Immature natural killer cell (primary cell): ENCODE data around the gene IPO4. TPM values are rescaled to one million over a fixed set of nuclear protein-coding genes. Genes with fewer than 3 reads are reported as not detected.
A peak's percentile ranks its signal among the peaks of the same experiment; 100 is the strongest.

Experiments
- DNase-seq, 3 donors: peaks; one replicate each; pipeline ENCODE4 v3.0.0; 2022; ENCODE audit warnings: mixed read lengths in 1 of 3
- H3K27ac Mint-ChIP-seq, 6 donors: one replicate each; pipeline ENCODE4 v1.8.0; 2020; ENCODE audit warnings: mixed read lengths in 6 of 6, mild to moderate bottlenecking in 5 of 6, inconsistent platforms in 4 of 6, moderate library complexity in 3 of 6
- H3K27me3 Mint-ChIP-seq, 3 donors: one replicate each; pipeline ENCODE4 v1.8.0; 2020 to 2021; ENCODE audit warnings: low read depth in 3 of 3, mild to moderate bottlenecking in 3 of 3, mixed read lengths in 3 of 3, moderate library complexity in 3 of 3, inconsistent platforms in 1 of 3
- H3K36me3 Mint-ChIP-seq, 3 donors: one replicate each; pipeline ENCODE4 v1.8.0; 2020; ENCODE audit warnings: mixed read lengths in 3 of 3, inconsistent platforms in 2 of 3, mild to moderate bottlenecking in 2 of 3
- H3K4me1 Mint-ChIP-seq, 2 donors: one replicate each; pipeline ENCODE4 v1.8.0; 2020; ENCODE audit warnings: inconsistent platforms in 2 of 2, mild to moderate bottlenecking in 2 of 2, mixed read lengths in 2 of 2, moderate library complexity in 1 of 2
- H3K4me3 Mint-ChIP-seq, 5 donors: one replicate each; pipeline ENCODE4 v1.8.0; 2020; ENCODE audit warnings: mild to moderate bottlenecking in 5 of 5, mixed read lengths in 5 of 5, inconsistent platforms in 3 of 5, moderate library complexity in 3 of 5
- H3K9me3 Mint-ChIP-seq, 6 donors: one replicate each; pipeline ENCODE4 v1.8.0; 2020; ENCODE audit warnings: mild to moderate bottlenecking in 6 of 6, mixed read lengths in 6 of 6, inconsistent platforms in 4 of 6, moderate library complexity in 3 of 6
- polyA plus RNA-seq, 3 donors: library from polyadenylated mRNA; unstranded; fragments of 300-500 nt; fragmentation: Illumina TruSeq; gene quantifications; one replicate each; pipeline ENCODE4 v1.2.3, GENCODE V29; 2021

The IPO4 gene
- polyA plus RNA-seq, 3 donors from 2014 or later, result 10.1 to 21.0 (median 11.3) TPM

- peak overlapping the region; percentile 38 to 67 (median 57) for H3K4me3 Mint-ChIP-seq
- H3K27me3 Mint-ChIP-seq, result peaks cover 7 to 12% (median 9%) of the 10 kb centered on the region in 3 donors
- H3K9me3 Mint-ChIP-seq, result no peaks in the 10 kb centered on the region
- H3K4me1 Mint-ChIP-seq, result peaks cover 61 to 73% of the 10 kb centered on the region in 2 donors
- peaks cover 7 to 27% (median 12%) of the 10 kb centered on the region in 3 donors for H3K36me3 Mint-ChIP-seq
- H3K27ac Mint-ChIP-seq, result peak overlapping the region; percentile 36 to 79 (median 56)
- DNase-seq, result no peak
These were observed 49.2 kb downstream of the IPO4 start for GRCh38 chr14:24139272-24139934.

- Mint-ChIP-seq H3K9me3 (no peaks in the 10 kb centered on the region), H3K36me3 (peaks cover 3 to 23% (median 8%) of the 10 kb centered on the region in 3 donors), H3K27ac (peak overlapping the region; percentile 36 to 91 (median 70)), H3K4me1 (peaks cover 58 to 69% of the 10 kb centered on the region in 2 donors), H3K27me3 (peaks cover 7 to 12% (median 9%) of the 10 kb centered on the region in 3 donors), H3K4me3 (peak overlapping the region; percentile 42 to 89 (median 66))
- DNase-seq, result no peak
These were observed 50.0 kb downstream of the IPO4 start for GRCh38 chr14:24138396-24139271.

GRCh38 chr14:24137529-24138395 is 50.9 kb downstream of the IPO4 start:
- DNase-seq, result no peak
- Mint-ChIP-seq H3K27me3 (peaks cover 7 to 12% (median 8%) of the 10 kb centered on the region in 3 donors), H3K36me3 (peaks cover 3 to 27% (median 8%) of the 10 kb centered on the region in 3 donors), H3K4me1 (peaks cover 53 to 60% of the 10 kb centered on the region in 2 donors), H3K4me3 (peak overlapping the region; percentile 42 to 89 (median 85)), H3K9me3 (no peaks in the 10 kb centered on the region), H3K27ac (peak overlapping the region; percentile 85 to 95 (median 92))

- H3K9me3 Mint-ChIP-seq, result no peaks in the 10 kb centered on the region
- peaks cover 46 to 55% of the 10 kb centered on the region in 2 donors for H3K4me1 Mint-ChIP-seq
- H3K27ac Mint-ChIP-seq, result peak overlapping the region; percentile 85 to 95 (median 92)
- peaks cover 7 to 12% (median 8%) of the 10 kb centered on the region in 3 donors for H3K27me3 Mint-ChIP-seq
- peak overlapping the region; percentile 85 to 90 (median 88) for H3K4me3 Mint-ChIP-seq
- DNase-seq, result no peak
- H3K36me3 Mint-ChIP-seq, result peaks cover 3 to 30% (median 8%) of the 10 kb centered on the region in 3 donors
These were observed 51.7 kb downstream of the IPO4 start for GRCh38 chr14:24136684-24137528.

- H3K9me3 Mint-ChIP-seq, result no peaks in the 10 kb centered on the region
- peak; percentile 95 for DNase-seq
- H3K4me1 Mint-ChIP-seq, result peaks cover 41 to 52% of the 10 kb centered on the region in 2 donors
- H3K4me3 Mint-ChIP-seq, result peak within 1 kb of the TSS; percentile 90 to 93 (median 92)
- H3K36me3 Mint-ChIP-seq, result peaks cover 3 to 26% (median 8%) of the 10 kb centered on the region in 3 donors
- H3K27me3 Mint-ChIP-seq, result peaks cover 1 to 7% (median 2%) of the 10 kb centered on the region in 3 donors
- peak within 1 kb of the TSS; percentile 89 to 96 (median 94) for H3K27ac Mint-ChIP-seq
These were observed 52.6 kb downstream of the IPO4 start, which contains the start of gene PSME1 for GRCh38 chr14:24135834-24136683. TSS of gene PSME1 (plus strand) at chr14:24136194. CDS start at chr14:24136263, 69 bp downstream.

- H3K4me1 Mint-ChIP-seq, result peaks cover 35 to 46% of the 10 kb centered on the region in 2 donors
- no peak for DNase-seq
- H3K9me3 Mint-ChIP-seq, result no peaks in the 10 kb centered on the region
- peaks cover 3 to 26% (median 8%) of the 10 kb centered on the region in 3 donors for H3K36me3 Mint-ChIP-seq
- H3K27me3 Mint-ChIP-seq, result peaks cover 1 to 6% (median 2%) of the 10 kb centered on the region in 3 donors
- peak overlapping the region; percentile 72 to 96 (median 90) for H3K27ac Mint-ChIP-seq
- peak overlapping the region; percentile 90 to 93 (median 92) for H3K4me3 Mint-ChIP-seq
These were observed 53.1 kb downstream of the IPO4 start for GRCh38 chr14:24135584-24135833.

GRCh38 chr14:24133735-24134134 is 54.9 kb downstream of the IPO4 start:
- Mint-ChIP-seq H3K9me3 (no peaks in the 10 kb centered on the region), H3K36me3 (peaks cover 0 to 16% (median 1%) of the 10 kb centered on the region in 3 donors), H3K27me3 (peaks cover 2 to 5% (median 3%) of the 10 kb centered on the region in 3 donors), H3K4me1 (peaks cover 22 to 29% of the 10 kb centered on the region in 2 donors), H3K4me3 (no peak overlapping the region), H3K27ac (no peak overlapping the region)
- no peak for DNase-seq

- peak overlapping the region in 2 of 6 donors; percentile 40 to 47 for H3K27ac Mint-ChIP-seq
- peaks cover 19 to 21% of the 10 kb centered on the region in 2 donors for H3K4me1 Mint-ChIP-seq
- H3K9me3 Mint-ChIP-seq, result no peaks in the 10 kb centered on the region
- peaks cover 2 to 4% (median 2%) of the 10 kb centered on the region in 3 donors for H3K27me3 Mint-ChIP-seq
- DNase-seq, result no peak
- H3K36me3 Mint-ChIP-seq, result peaks cover 0 to 11% (median 0%) of the 10 kb centered on the region in 3 donors
- no peak overlapping the region for H3K4me3 Mint-ChIP-seq
These were observed 55.6 kb downstream of the IPO4 start for GRCh38 chr14:24132976-24133375.

GRCh38 chr14:24132061-24132685 is 56.4 kb downstream of the IPO4 start:
- H3K27ac Mint-ChIP-seq, result no peak overlapping the region
- peaks cover 0 to 9% (median 0%) of the 10 kb centered on the region in 3 donors for H3K36me3 Mint-ChIP-seq
- no peaks in the 10 kb centered on the region for H3K9me3 Mint-ChIP-seq
- no peak overlapping the region for H3K4me3 Mint-ChIP-seq
- H3K4me1 Mint-ChIP-seq, result peaks cover 14 to 17% of the 10 kb centered on the region in 2 donors
- DNase-seq, result no peak
- H3K27me3 Mint-ChIP-seq, result peaks cover 2 to 4% (median 2%) of the 10 kb centered on the region in 3 donors

GRCh38 chr14:24131549-24131966 is 57.1 kb downstream of the IPO4 start:
- H3K27ac Mint-ChIP-seq, result no peak overlapping the region
- peaks cover 7 to 11% of the 10 kb centered on the region in 2 donors for H3K4me1 Mint-ChIP-seq
- H3K27me3 Mint-ChIP-seq, result peaks cover 2 to 4% (median 2%) of the 10 kb centered on the region in 3 donors
- DNase-seq, result no peak
- H3K4me3 Mint-ChIP-seq, result no peak overlapping the region
- H3K9me3 Mint-ChIP-seq, result no peaks in the 10 kb centered on the region
- peaks cover 0 to 7% (median 0%) of the 10 kb centered on the region in 3 donors for H3K36me3 Mint-ChIP-seq

- Mint-ChIP-seq H3K36me3 (peaks cover 0 to 7% (median 0%) of the 10 kb centered on the region in 3 donors), H3K27me3 (peaks cover 0 to 4% (median 2%) of the 10 kb centered on the region in 3 donors), H3K4me3 (no peak overlapping the region), H3K9me3 (no peaks in the 10 kb centered on the region), H3K27ac (no peak overlapping the region), H3K4me1 (peaks cover 5 to 8% of the 10 kb centered on the region in 2 donors)
- no peak for DNase-seq
These were observed 57.7 kb downstream of the IPO4 start for GRCh38 chr14:24130717-24131548.
